Right atrium auricular region (tissue), 2 donors: ENCODE data around the gene JAKMIP3. TPM values are rescaled to one million over a fixed set of nuclear protein-coding genes. Genes with fewer than 3 reads are reported as not detected.
"Not testable (repeated sequence)": the region's sequence is repeated elsewhere in the genome, so short reads cannot be mapped to it uniquely, and the experiment has no call there.

Experiments
- DNase-seq: peaks from one replicate; pipeline ENCODE4 v3.0.0-alpha.2; 2019; ENCODE audit warnings: low spot score
- H3K27ac ChIP-seq, 2 donors: fragments of 200-600 bp; sonication (generic); 1 replicate in 1 of 2; 2 replicates in 1 of 2; pipeline ENCODE4 v1.5.1; 2016 to 2019
- H3K27me3 ChIP-seq, 2 donors: fragments of 200-600 bp; sonication (generic); one replicate each; pipeline versions ENCODE4 v1.5.1 to v1.6.0; 2017 to 2019
- H3K36me3 ChIP-seq: fragments of 200-600 bp; sonication (generic); one replicate; pipeline ENCODE4 v1.5.1; 2016
- H3K4me1 ChIP-seq, 2 donors: fragments of 200-600 bp; sonication (generic); one replicate each; pipeline versions ENCODE4 v1.5.1 to v1.6.0; 2017 to 2019
- H3K4me3 ChIP-seq, 2 donors: fragments of 200-600 bp; sonication (generic); 1 replicate in 1 of 2; 2 replicates in 1 of 2; pipeline ENCODE4 v1.5.1; 2017 to 2019; ENCODE audit warnings: mild to moderate bottlenecking in 1 of 2, moderate library complexity in 1 of 2
- H3K9me3 ChIP-seq, 2 donors: fragments of 200-600 bp; sonication (generic); one replicate each; pipeline ENCODE4 v1.5.1; 2019
- CTCF ChIP-seq, 2 donors: fragments of 200-600 bp; sonication (generic); IDR thresholded peaks; one replicate each; pipeline ENCODE4 v1.5.1; 2019; ENCODE audit warnings: antibody characterized with exemption in 2 of 2
- total RNA-seq, 2 donors: library from RNA; depleted of rRNA; stranded (reverse); fragments of >200 nt; gene quantifications; one replicate each; pipeline ENCODE4 v1.1.0, GENCODE V29; 2016

Gene JAKMIP3
- total RNA-seq, 2 donors from 2014 or later = 0.20 to 0.44 TPM

- Histone ChIP-seq H3K36me3 (no peaks in the 10 kb centered on the region), H3K27ac (no peak overlapping the region), H3K27me3 (no peaks in the 10 kb centered on the region), H3K9me3 (peaks cover 0 to 12% of the 10 kb centered on the region in 2 donors), H3K4me3 (no peak overlapping the region), H3K4me1 (no peaks in the 10 kb centered on the region)
- TF ChIP-seq CTCF (IDR thresholded peaks at IDR 0.05) = no peak
- peak; percentile 42 for DNase-seq
These were observed 10.3 kb downstream of the JAKMIP3 start for GRCh38 chr10:132075909-132076577.

GRCh38 chr10:132076578-132077081 is 10.9 kb downstream of the JAKMIP3 start:
- no peaks in the 10 kb centered on the region for H3K4me1 ChIP-seq
- TF ChIP-seq CTCF (IDR thresholded peaks at IDR 0.05) = no peak

GRCh38 chr10:132077091-132077490 is 11.3 kb downstream of the JAKMIP3 start:
- Histone ChIP-seq H3K4me1 (no peaks in the 10 kb centered on the region), H3K36me3 (no peaks in the 10 kb centered on the region), H3K27me3 (no peaks in the 10 kb centered on the region), H3K9me3 (peaks cover 0 to 9% of the 10 kb centered on the region in 2 donors), H3K4me3 (no peak overlapping the region), H3K27ac (no peak overlapping the region)
- no peak for TF ChIP-seq CTCF (IDR thresholded peaks at IDR 0.05)
- DNase-seq = peak; percentile 36

More at GRCh38 chr10:132076578-132077081, 10.9 kb downstream of the JAKMIP3 start:
- Histone ChIP-seq H3K27me3 (no peaks in the 10 kb centered on the region), H3K36me3 (no peaks in the 10 kb centered on the region), H3K9me3 (peaks cover 0 to 12% of the 10 kb centered on the region in 2 donors), H3K27ac (no peak overlapping the region), H3K4me3 (no peak overlapping the region)
- peak; percentile 34 for DNase-seq

GRCh38 chr10:132078746-132079345 is 13.1 kb downstream of the JAKMIP3 start:
- Histone ChIP-seq H3K27ac (no peak overlapping the region), H3K27me3 (no peaks in the 10 kb centered on the region), H3K36me3 (no peaks in the 10 kb centered on the region), H3K9me3 (no peaks in the 10 kb centered on the region), H3K4me3 (no peak overlapping the region), H3K4me1 (no peaks in the 10 kb centered on the region)
- peak; percentile 26 for DNase-seq
- no peak for TF ChIP-seq CTCF (IDR thresholded peaks at IDR 0.05)

GRCh38 chr10:132084384-132084783 is 18.6 kb downstream of the JAKMIP3 start:
- not testable (repeated sequence) for H3K27me3 ChIP-seq, H3K4me3 ChIP-seq, H3K4me1 ChIP-seq, DNase-seq, H3K36me3 ChIP-seq, H3K9me3 ChIP-seq, H3K27ac ChIP-seq

GRCh38 chr10:132093236-132093635 is 27.5 kb downstream of the JAKMIP3 start:
- not testable (repeated sequence) for H3K4me1 ChIP-seq, H3K27me3 ChIP-seq, H3K4me3 ChIP-seq, H3K36me3 ChIP-seq, H3K27ac ChIP-seq, H3K9me3 ChIP-seq
- DNase-seq = peak; percentile 23
